Glomerular endothelial cell (primary cell): ENCODE data around the gene BBS1. TPM values are rescaled to one million over a fixed set of nuclear protein-coding genes. Genes with fewer than 3 reads are reported as not detected.
"Not testable (repeated sequence)": the region's sequence is repeated elsewhere in the genome, so short reads cannot be mapped to it uniquely, and the experiment has no call there.

Experiments
- DNase-seq: peaks from one replicate; pipeline ENCODE4 v3.0.0-alpha.2; 2011; ENCODE audit warnings: low read depth, low spot score; ENCODE audit errors: extremely low read depth
- total RNA-seq: library from RNA; depleted of rRNA; stranded (reverse); fragments of >200 nt; gene quantifications from 2 replicates; pipeline ENCODE4 v1.2.3, GENCODE V29; 2015

The BBS1 gene
- 42.0 and 47.0 TPM in 2 replicates for total RNA-seq

DNA sequence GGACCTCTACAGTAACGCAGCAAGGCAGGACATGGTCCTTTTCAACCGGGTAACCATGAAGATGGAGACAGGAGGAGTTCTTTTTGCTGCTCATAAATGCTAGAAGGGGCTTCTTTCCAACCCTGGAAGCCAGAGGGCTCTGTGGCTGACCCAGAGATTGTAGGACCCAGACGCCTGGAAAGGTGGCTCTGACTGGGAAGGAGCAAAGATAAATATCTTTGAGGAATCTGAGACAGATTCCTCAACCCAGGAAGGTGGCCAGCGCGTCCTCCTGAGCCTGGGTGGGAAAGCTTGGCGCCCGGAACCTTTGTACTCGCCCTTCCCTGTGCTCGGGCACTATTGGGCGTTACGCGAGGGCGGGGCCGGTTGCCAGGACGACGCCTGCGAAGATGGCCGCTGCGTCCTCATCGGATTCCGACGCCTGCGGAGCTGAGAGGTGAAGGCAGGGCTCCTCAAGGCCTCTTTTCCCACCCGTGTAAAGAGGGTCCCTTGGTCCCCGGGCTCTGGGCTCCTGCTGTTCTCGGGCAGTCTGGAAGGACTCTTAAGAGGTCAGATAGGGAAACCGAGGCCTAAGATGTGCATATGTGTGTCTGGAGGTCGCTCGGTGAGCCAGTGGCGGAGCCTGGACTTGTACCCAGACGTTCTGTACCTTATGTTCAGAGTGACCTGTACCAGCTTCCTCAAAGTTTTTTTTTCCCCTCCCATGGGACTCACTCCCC is at the start of gene BBS1:
Gene BBS1, plus strand, starts transcription at position 365 of the 719 bp plus-strand sequence. Its CDS starts 25 bp downstream, at position 390.
- peak; percentile 23 for DNase-seq

DNA sequence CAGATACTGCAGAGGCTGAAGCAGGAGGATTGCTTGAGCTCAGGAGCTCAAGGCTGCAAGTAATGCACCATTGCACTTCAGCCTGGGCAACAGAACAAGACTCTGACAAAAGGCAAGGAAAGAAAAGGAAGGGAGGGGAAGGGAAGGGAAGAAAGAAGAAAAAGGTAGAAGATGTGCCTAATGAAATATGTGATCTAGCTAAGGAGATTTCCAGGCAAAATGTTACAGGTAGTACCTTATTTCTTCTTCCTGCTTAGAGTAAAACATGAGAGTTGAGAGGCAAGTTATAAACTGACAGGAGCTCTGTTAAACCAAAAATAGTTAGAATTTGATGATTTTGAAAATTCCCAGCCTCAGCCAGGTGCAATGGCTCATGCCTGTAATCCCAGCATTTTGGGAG is 48.4 kb upstream of the BBS1 start:
- DNase-seq, result no peak

- DNase-seq, result no peak
Observed at GRCh38 chr11:66462911-66463310, 47.5 kb upstream of the BBS1 start.

- DNase-seq, result not testable (repeated sequence)
Observed at GRCh38 chr11:66464116-66464515, 46.3 kb upstream of the BBS1 start.

DNA sequence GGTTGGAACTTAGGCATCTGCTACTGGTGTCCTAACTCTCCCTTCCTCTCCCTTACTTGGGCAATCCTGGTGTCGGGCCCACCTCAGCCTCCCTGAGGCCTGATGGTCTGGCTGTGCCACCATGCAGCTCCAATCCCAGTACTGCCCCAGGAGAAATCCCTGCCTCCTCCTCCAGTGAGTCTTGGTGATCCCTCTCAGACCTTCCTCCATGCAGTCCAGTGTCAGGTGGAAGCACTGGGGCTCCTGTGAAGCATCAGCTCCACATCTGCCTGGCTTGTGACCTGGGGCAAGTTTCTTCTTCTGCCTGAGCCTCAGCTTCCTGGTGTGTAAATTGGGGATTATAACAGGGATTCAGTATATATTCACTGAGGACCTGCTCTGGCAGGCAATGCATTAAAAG is 45.5 kb upstream of the BBS1 start:
- no peak for DNase-seq

DNA sequence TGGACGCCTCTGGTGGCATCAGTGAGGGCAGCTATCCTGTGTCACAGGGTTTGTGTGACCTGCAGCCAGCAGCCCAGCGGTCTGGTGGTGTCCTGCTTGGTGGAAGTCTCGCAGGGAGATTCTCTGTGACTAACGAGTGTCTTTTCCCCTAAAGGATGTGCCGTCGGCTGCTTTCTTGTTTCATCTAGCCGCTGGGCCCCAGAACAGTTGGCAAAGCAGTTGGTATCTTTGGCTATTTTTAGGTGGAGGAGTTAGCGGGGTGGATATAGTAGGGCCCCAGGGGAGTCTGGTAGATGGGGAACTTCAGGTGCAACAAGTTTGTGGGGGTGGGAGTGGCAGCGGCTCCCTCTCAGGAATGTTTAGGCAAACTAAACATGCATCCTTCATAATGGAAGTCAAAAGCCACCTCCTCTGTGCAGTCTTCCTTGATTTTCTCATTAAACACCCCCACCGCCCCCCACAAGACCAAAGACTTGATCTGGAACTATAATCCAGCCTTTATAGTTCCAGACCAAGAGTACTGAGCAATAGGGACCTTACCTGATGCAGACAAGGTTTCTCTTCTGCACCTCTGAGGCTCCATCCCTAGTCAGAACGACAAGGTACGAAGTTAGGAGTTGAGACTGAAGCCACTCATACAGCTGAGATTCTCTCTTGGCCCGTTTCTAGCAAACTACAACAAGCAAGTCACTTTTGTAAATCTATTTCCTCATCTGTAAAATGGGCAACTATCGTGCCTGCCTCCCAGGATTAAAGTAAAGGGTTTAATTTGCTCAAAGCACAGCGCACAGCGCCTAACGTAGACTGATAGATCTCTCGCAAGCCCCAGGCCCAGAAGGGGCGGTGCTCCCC is 44.8 kb upstream of the BBS1 start:
- no peak for DNase-seq

DNA sequence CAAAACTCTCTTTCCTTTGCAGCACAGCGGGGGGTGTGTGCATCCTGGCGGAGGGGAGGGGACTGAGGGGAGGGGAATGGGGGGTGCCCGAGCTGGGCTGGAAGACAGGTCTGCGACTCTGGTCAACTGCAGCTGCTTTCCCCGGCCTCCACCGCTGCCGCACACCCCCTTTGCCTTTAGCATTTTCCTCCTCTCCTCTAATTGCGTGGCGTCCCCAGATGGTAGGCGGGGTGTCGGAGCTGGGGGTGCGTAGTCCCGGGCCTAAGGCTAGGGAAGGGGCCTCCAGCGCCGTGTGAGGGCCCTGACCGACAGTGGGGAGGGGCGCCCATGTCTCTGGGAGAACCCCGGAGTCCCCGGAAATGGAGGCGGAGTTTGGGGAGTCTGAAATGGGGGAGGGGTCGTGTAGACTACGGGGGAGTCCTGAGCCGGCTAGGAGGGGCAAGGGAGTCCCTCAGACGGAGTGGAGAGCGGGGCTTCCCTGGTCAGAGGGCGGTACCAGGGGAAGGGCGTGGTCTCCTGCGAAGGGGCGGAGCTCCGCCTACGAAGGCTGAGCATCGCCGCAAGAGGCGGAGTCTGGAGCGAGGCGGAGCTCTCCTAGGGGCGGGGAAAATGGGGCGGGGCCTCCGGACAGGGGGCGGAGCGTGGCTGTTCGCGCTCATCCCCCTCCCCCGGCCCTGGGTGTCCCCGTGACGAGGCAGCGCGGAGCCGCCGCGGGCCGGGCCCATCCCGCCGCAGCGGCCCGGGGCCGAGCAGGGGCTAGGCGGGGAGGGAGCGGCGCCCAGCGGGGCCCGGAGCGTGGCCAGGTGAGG is 44.0 kb upstream of the BBS1 start, which contains the start of gene PELI3:
Gene PELI3, plus strand, starts transcription at position 681 of the 809 bp plus-strand sequence. CDS start 1,224 bp downstream, outside the sequence.
- peak; percentile 31 for DNase-seq

DNA sequence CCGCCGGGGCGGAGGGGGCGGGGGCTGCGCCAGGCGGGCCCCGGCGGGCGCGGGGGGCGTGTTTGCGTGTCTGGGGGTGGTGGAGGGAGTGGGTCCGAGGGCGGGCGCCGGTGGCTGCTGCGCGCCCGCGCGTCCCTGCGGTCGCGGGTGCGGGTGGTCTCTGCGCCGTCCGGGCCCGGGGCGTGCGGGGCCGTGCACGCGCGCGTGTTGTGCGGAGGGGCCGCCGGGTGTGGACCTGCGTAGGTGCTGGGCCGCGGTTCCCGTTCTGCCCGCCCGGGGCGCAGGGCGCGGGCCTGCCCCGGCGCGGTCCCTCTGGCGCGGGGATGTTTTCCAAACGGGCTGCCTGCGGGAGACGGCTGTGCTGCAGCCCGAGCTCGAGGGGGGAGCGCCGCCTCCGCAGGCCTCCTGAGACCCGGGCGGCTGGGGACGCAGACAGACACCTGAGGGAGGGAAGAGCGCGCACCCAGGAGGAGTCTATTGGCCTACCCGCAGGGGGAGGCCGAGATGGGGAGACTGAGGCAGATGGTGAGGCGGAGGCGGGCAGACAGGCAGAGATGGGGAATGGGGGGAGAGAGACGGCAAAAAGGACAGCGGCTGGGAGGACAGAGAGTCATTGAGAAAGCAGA is 43.3 kb upstream of the BBS1 start:
- DNase-seq, result no peak

GRCh38 chr11:66467756-66468155 is 42.7 kb upstream of the BBS1 start:
- no peak for DNase-seq

DNA sequence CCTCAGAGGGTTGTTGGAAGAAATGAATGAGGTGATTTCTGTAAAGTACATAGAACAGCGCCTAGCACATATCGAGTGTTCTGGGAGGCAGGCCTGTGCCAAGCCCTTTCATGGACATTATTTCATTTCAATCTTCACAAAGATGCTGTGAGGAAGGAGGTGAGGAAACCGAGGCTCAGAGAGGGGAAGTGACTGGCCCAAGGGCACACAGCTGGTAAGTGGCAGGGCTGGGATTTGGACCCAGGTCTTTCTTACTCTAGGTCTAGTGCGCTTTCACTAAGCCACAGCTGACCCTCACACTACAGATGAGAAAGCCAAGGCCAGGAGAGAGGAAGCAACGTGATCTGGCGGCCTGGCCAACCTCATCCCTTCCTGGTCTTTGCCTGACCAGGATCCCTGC is 41.7 kb upstream of the BBS1 start:
- no peak for DNase-seq

DNA sequence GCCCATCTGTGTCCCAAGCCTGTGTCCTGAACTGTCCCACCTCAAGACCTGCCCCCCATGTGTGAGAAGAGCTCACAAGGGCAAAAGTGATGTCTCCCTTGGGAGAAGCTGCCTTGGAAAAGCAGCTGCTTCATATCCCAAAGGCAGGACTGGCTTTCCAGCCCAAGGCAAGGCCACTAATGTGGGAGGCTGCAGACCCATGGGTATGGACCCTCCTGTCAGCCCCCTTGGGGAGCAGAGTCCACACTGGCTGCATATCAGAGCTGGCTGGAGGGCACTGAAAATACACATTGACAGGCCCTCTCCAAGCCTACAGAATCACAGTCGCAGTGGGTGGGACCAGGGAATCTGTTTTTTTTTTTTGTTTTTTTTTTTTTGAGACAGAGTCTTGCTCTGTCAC is 41.0 kb upstream of the BBS1 start:
- DNase-seq, result no peak

- no peak for DNase-seq
Observed at GRCh38 chr11:66470015-66470414, 40.4 kb upstream of the BBS1 start.

DNA sequence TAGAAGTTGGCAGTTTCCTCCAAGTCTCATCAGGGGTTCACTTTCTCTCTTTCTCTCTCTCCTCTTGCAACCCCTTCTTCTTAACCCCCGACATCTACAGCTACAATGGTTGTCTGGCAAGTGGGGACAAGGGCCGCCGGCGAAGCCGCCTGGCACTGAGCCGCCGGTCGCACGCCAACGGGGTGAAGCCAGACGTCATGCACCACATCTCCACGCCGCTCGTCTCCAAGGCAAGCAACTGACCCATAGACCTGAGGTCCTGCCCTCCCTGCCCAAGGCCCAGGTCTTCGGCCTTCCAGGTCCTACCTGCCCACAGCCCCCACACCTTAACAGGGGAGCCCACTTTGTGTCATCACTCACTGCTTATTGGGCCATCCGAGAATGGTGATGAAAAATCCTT is 39.3 kb upstream of the BBS1 start:
- DNase-seq, result no peak

DNA sequence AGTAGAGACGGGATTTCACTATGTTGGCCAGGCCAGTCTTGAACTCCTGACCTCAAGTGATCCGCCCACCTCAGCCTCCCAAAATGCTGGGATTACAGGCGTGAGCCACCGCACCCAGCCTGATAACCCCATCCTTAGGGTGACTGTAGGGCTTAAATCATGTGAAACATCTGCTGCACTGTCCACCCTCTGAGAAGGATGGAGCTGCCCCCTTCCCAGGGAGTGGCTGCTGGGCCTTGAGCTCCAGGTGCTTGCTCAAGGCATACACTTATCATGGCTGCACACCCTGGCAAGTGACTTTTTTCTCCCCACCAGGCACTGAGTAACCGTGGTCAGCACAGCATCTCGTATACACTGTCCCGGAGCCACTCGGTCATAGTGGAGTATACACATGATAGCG is 38.4 kb upstream of the BBS1 start:
- DNase-seq, result no peak

- no peak for DNase-seq
Observed at GRCh38 chr11:66473167-66473566, 37.3 kb upstream of the BBS1 start.

DNA sequence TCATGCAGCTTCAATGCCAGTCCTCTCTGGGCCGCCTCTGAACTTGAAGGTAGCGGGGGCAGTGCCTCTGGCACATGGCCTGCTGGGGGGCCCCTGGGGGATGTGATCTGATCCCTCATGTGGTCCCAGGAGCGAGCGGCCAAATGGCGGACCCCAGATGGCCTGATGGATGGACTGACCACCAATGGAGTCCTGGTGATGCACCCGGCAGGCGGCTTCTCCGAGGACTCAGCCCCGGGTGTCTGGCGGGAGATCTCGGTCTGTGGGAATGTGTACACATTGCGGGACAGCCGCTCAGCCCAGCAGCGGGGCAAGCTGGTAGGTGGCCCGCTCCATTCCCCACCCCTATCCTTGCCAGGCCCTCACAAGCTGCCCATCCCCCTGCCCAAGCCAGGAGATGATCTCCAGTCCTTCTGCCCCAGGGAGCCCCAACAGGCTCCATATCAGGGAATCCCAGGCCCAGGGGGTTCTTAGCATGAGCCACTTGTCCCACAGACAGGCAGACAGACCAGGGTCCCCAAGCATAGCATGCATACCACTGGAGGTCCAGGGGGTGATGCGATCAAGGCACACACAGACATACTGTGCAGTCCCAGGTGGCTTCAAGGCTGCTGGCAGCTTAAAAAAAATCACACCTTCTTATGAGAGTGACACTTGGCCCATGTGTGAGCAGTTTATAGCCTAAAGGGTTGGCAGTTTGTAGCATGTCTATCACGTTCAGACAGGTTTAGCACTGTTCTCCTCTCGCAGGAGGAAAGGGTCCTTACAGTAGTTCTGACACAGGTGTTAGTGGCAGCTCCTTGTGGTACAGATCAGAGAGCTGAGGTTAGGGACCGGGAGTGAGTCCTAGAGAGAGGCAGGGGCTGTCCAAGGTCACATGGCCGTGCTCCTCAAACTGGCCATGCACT is 36.6 kb upstream of the BBS1 start:
- no peak for DNase-seq

DNA sequence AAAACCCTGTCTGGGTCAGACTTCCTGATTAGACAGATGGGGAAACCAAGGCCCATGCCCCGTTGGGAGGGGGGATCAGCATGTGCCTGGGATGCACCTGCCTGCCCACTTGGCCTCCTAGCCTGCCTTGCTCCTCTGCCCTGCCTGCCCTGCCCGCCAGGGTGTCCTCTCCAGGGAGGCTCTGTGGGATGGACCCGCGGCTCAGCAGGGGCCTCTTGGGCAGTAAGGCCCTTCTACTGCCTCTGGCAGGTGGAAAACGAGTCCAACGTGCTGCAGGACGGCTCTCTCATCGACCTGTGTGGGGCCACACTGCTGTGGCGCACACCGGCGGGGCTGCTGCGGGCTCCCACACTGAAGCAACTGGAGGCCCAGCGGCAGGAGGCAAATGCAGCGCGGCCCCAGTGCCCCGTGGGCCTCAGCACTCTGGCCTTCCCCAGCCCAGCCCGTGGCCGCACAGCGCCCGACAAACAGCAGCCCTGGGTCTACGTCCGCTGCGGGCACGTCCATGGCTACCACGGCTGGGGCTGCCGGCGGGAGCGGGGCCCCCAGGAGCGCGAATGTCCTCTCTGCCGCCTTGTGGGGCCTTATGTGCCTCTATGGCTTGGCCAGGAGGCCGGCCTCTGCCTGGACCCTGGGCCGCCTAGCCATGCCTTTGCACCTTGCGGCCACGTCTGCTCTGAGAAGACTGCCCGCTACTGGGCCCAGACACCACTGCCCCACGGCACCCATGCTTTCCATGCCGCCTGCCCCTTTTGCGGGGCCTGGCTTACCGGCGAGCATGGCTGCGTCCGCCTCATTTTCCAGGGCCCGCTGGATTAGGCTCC is 34.9 kb upstream of the BBS1 start:
- no peak for DNase-seq

- DNase-seq, result no peak
Observed at GRCh38 chr11:66476173-66476840, 34.1 kb upstream of the BBS1 start.
